Lung (tissue), 12 donors: ENCODE measurements around the gene TACR1. TPM values are rescaled to one million over a fixed set of nuclear protein-coding genes. Genes with fewer than 3 reads are reported as not detected.

Experiments used
- ATAC-seq: fragments of 200-7000 bp; cut with Tn5 transposase; one replicate; pipeline ENCODE4 v1.9.1; 2020; ENCODE audit warnings: moderate number of reproducible peaks; ENCODE audit not compliant: insufficient read depth, low FRiP score
- DNase-seq, 3 donors: peaks; one replicate each; pipeline ENCODE4 v3.0.0-alpha.2; 2013 to 2017
- H3K27ac ChIP-seq, 2 donors: one replicate each; pipeline ENCODE4 v1.5.1; 2013; ENCODE audit warnings: mild to moderate bottlenecking in 2 of 2, moderate library complexity in 2 of 2, control low read depth in 1 of 2, inconsistent platforms in 1 of 2, low read depth in 1 of 2, low read length in 1 of 2
- H3K27me3 ChIP-seq, 3 donors: one replicate each; pipeline ENCODE4 v1.5.1; 2013; ENCODE audit warnings: low read length in 2 of 3; ENCODE audit not compliant: control insufficient read depth in 3 of 3, insufficient read depth in 3 of 3
- H3K36me3 ChIP-seq, 4 donors: one replicate each; pipeline ENCODE4 v1.5.1; 2013; ENCODE audit warnings: low read length in 4 of 4, mild to moderate bottlenecking in 1 of 4, moderate library complexity in 1 of 4; ENCODE audit not compliant: control insufficient read depth in 4 of 4, insufficient read depth in 4 of 4
- H3K4me1 ChIP-seq, 5 donors: one replicate each; pipeline ENCODE4 v1.5.1; 2013; ENCODE audit warnings: low read length in 5 of 5, mild to moderate bottlenecking in 2 of 5, moderate library complexity in 1 of 5; ENCODE audit not compliant: control insufficient read depth in 5 of 5, insufficient read depth in 5 of 5
- H3K4me3 ChIP-seq: one replicate; pipeline ENCODE4 v1.5.1; 2013; ENCODE audit warnings: mild to moderate bottlenecking, control low read depth, moderate library complexity
- H3K9ac ChIP-seq, 2 donors: one replicate each; pipeline ENCODE4 v1.5.1; 2013; ENCODE audit warnings: low read length in 2 of 2, control low read depth in 1 of 2; ENCODE audit not compliant: insufficient read depth in 1 of 2
- H3K9me3 ChIP-seq, 4 donors: one replicate each; pipeline ENCODE4 v1.5.1; 2013; ENCODE audit warnings: low read length in 3 of 4, mild to moderate bottlenecking in 1 of 4, moderate library complexity in 1 of 4; ENCODE audit not compliant: control insufficient read depth in 4 of 4, insufficient read depth in 3 of 4
- CTCF ChIP-seq: IDR thresholded peaks from 2 replicates; pipeline ENCODE4 v1.5.1; 2012; ENCODE audit warnings: mild to moderate bottlenecking; ENCODE audit errors: control extremely low read depth, extremely low read depth
- WGBS, 2 donors: extraction: QIAGEN DNeasy Blood & Tissue Kit; methylation state at CpG; one replicate each; pipeline ENCODE4 v1.1.7; 2013; 5-methylcytosine and 5-hydroxymethylcytosine counted together
- polyA plus RNA-seq, 2 donors: library from polyadenylated mRNA; stranded (reverse); fragments of 200-250 nt; gene quantifications; one replicate each; pipeline ENCODE4 v1.2.1, GENCODE V29; 2013
- total RNA-seq, 2 donors: library from RNA; depleted of rRNA in 1 of 2; stranded (reverse); fragments of >200 nt in 1 of 2; gene quantifications; one replicate each; pipeline ENCODE4 v1.2.1, GENCODE V29; 2014 to 2021
- donor health status: control.
- donor health status: control.
- donor health status: Bipolar disorder and iron deficiency.
- donor health status: healthy.
- donor health status: DM: yes; HTN: yes; CAD: no.

The TACR1 gene
- total and polyA plus RNA-seq, 4 donors, result 0.33 to 1.6 (median 0.59) TPM

DNA sequence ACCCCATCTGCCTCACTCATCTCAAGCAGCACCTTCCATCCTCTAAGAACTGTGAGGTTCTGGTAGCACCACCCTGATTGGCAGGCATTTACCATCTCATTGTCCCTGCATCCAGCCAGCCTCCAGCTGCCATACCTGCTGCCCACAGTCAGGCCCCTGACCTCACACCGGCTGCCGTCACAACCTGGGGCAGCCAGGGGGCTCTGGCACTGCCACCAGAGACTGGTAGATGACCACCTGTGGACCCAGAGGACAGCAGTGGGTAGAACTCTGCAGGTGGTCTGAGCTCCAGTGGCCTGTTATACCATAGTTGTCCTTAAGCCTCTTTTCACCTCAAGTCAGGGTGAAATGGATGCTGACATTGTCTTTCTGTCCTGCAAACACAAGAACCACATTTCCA is 171.4 kb downstream of the TACR1 start:
- H3K36me3 ChIP-seq, result no peaks in the 10 kb centered on the region
- H3K9me3 ChIP-seq, result no peaks in the 10 kb centered on the region
- no peak for TF ChIP-seq CTCF
- H3K4me3 ChIP-seq, result no peak overlapping the region
- no peaks in the 10 kb centered on the region for H3K27me3 ChIP-seq
- no peak for DNase-seq
- no peak overlapping the region for H3K9ac ChIP-seq
- H3K4me1 ChIP-seq, result peaks cover 0 to 2% (median 0%) of the 10 kb centered on the region in 5 donors
- no peak for ATAC-seq
- H3K27ac ChIP-seq, result no peak overlapping the region
- WGBS, 2 donors, result 99 to 100% methylated on average over 2 of the region's 2 CpGs

DNA sequence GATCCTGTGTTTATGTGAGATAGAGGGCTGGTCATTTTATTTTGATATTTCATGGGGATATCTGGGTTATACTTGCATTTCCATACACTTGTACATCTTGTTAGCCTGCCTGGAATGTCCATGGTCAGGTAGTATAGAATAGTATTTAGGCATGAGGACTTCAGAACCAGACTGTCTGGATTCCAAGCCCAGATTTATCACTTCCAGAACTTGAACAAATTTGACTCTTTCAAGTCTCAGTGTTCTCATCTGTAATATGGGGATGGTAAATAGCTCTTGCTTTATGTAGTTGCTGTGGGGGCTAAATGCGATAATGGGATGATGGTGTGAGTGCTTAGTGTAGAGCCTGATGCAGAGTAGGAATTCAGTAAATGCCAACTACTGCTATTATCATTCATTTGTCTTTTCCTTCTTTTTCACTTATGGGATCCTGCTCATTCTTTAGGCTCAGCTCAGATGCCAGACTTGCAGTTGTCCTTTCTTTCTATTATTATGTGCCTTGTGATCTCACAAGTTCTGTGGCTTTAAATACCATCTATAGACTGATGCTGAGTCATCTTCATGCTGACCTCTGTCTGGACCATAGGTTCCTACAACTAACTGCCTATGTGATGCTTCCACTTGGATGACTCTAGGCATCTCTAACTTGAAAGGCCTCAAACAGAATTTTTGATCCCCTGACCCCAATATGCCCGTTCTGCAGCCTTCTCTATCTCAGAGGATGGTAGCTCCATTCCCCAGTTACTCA is 173.5 kb downstream of the TACR1 start:
- Histone ChIP-seq H3K9ac (no peak overlapping the region), H3K9me3 (no peaks in the 10 kb centered on the region), H3K4me1 (peaks cover 0 to 2% (median 0%) of the 10 kb centered on the region in 5 donors), H3K27ac (no peak overlapping the region), H3K36me3 (no peaks in the 10 kb centered on the region), H3K27me3 (no peaks in the 10 kb centered on the region), H3K4me3 (no peak overlapping the region)
- TF ChIP-seq CTCF, result no peak
- ATAC-seq (no peak), DNase-seq (no peak)
- 90 to 94% methylated on average over 2 of the region's 2 CpGs for WGBS, 2 donors

DNA sequence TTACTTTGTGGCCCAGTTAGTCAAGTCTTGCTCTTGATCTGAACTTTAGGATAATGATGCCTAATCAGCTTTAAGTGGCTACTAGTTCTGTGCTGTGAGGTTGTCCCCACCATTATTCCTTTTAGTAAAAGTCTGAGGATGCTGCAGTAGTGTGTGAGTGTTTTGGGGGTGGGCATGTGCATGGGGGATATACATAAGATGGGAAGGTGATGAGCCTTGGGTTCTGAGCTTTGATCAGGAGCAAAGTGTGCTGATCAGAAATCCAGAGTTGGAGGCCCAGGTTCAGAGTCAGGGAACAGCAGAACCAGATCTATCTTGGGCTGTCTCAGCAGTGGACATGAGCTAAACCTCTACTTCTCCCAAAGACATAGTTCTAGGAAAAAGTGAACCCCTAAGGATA is 174.1 kb downstream of the TACR1 start:
- ATAC-seq (no peak), DNase-seq (no peak)
- TF ChIP-seq CTCF, result no peak
- Histone ChIP-seq H3K27ac (no peak overlapping the region), H3K9me3 (no peaks in the 10 kb centered on the region), H3K4me3 (no peak overlapping the region), H3K9ac (no peak overlapping the region), H3K36me3 (no peaks in the 10 kb centered on the region), H3K4me1 (peaks cover 0 to 5% (median 2%) of the 10 kb centered on the region in 5 donors), H3K27me3 (no peaks in the 10 kb centered on the region)
